Measurements from ENCODE around the gene ITGA6.
A peak's percentile ranks its signal among the peaks of the same experiment; 100 is the strongest.

The ITGA6 gene

GRCh38 chr2:172445851-172446250 is 18.5 kb downstream of the ITGA6 start:
- no peak for DNase-seq

- no peak for DNase-seq
Measured at GRCh38 chr2:172446474-172447063, 19.2 kb downstream of the ITGA6 start.

GRCh38 chr2:172447811-172448493 is 20.6 kb downstream of the ITGA6 start:
- no peak for DNase-seq

- DNase-seq: no peak
Measured at GRCh38 chr2:172448544-172449267, 21.3 kb downstream of the ITGA6 start.

GRCh38 chr2:172449911-172450550 is 22.6 kb downstream of the ITGA6 start:
- DNase-seq: no peak

- no peak for DNase-seq
Measured at GRCh38 chr2:172451923-172452322, 24.5 kb downstream of the ITGA6 start.

- DNase-seq: no peak
Measured at GRCh38 chr2:172452845-172453244, 25.5 kb downstream of the ITGA6 start.

GRCh38 chr2:172454404-172455120 is 27.2 kb downstream of the ITGA6 start:
- no peak for DNase-seq

GRCh38 chr2:172455121-172455515 is 27.7 kb downstream of the ITGA6 start:
- no peak for DNase-seq

- no peak for DNase-seq
Measured at GRCh38 chr2:172456002-172456401, 28.6 kb downstream of the ITGA6 start.

GRCh38 chr2:172457536-172457935 is 30.1 kb downstream of the ITGA6 start:
- no peak for DNase-seq

GRCh38 chr2:172458561-172459124 is 31.3 kb downstream of the ITGA6 start:
- no peak for DNase-seq

- DNase-seq: no peak
Measured at GRCh38 chr2:172460780-172461201, 33.4 kb downstream of the ITGA6 start.

- DNase-seq: no peak
Measured at GRCh38 chr2:172461591-172462372, 34.4 kb downstream of the ITGA6 start.

GRCh38 chr2:172462373-172462848 is 35.0 kb downstream of the ITGA6 start:
- DNase-seq: no peak

GRCh38 chr2:172462849-172463381 is 35.5 kb downstream of the ITGA6 start:
- DNase-seq: no peak

- DNase-seq: no peak
Measured at GRCh38 chr2:172464400-172465129, 37.2 kb downstream of the ITGA6 start.

GRCh38 chr2:172465417-172466334 is 38.3 kb downstream of the ITGA6 start:
- peak; percentile 59 for DNase-seq

- no peak for DNase-seq
Measured at GRCh38 chr2:172467382-172467781, 40.0 kb downstream of the ITGA6 start.

Data from T1000 (cell line).